GM21515 (cell line): ENCODE data around the gene ARFGEF3.
"Not testable (repeated sequence)": the region's sequence is repeated elsewhere in the genome, so short reads cannot be mapped to it uniquely, and the experiment has no call there.

ENCODE experiments used
- ATAC-seq: cut with Tn5 transposase; IDR thresholded peaks from one replicate; pipeline ENCODE4 v1.9.1; 2021; ENCODE audit not compliant: unreplicated experiment

ARFGEF3 gene

GRCh38 chr6:138341176-138341575, 179.4 kb downstream of the ARFGEF3 start:
- ATAC-seq = no peak

- no peak for ATAC-seq
These were observed 181.4 kb downstream of the ARFGEF3 start for GRCh38 chr6:138343112-138343511.

GRCh38 chr6:138345565-138346285, 184.0 kb downstream of the ARFGEF3 start:
- ATAC-seq = no peak

- ATAC-seq = no peak
These were observed 184.8 kb downstream of the ARFGEF3 start for GRCh38 chr6:138346302-138347195.

- ATAC-seq = no peak
These were observed 186.1 kb downstream of the ARFGEF3 start for GRCh38 chr6:138347864-138348263.

- no peak for ATAC-seq
These were observed 188.2 kb downstream of the ARFGEF3 start for GRCh38 chr6:138349891-138350290.

GRCh38 chr6:138357928-138358327, 196.2 kb downstream of the ARFGEF3 start:
- ATAC-seq = no peak

GRCh38 chr6:138368684-138369083, 206.9 kb downstream of the ARFGEF3 start:
- ATAC-seq = not testable (repeated sequence)

- no peak for ATAC-seq
These were observed 209.1 kb downstream of the ARFGEF3 start for GRCh38 chr6:138370631-138371451.

GRCh38 chr6:138371452-138371711, 209.6 kb downstream of the ARFGEF3 start:
- ATAC-seq = no peak

- no peak for ATAC-seq
These were observed 210.0 kb downstream of the ARFGEF3 start for GRCh38 chr6:138371720-138372119.

- ATAC-seq = no peak
These were observed 211.1 kb downstream of the ARFGEF3 start for GRCh38 chr6:138372711-138373463.

GRCh38 chr6:138374230-138374629, 212.5 kb downstream of the ARFGEF3 start:
- ATAC-seq = no peak

GRCh38 chr6:138374815-138375214, 213.1 kb downstream of the ARFGEF3 start:
- ATAC-seq = no peak

GRCh38 chr6:138377042-138377441, 215.3 kb downstream of the ARFGEF3 start:
- ATAC-seq = no peak

GRCh38 chr6:138377844-138378243, 216.1 kb downstream of the ARFGEF3 start, which contains the start of gene SMIM28:
Gene SMIM28 (plus strand): TSS chr6:138377905. CDS start chr6:138378073, 168 bp downstream.
- ATAC-seq = no peak

GRCh38 chr6:138378463-138378862, 216.7 kb downstream of the ARFGEF3 start:
- ATAC-seq = no peak

- ATAC-seq = no peak
These were observed 220.9 kb downstream of the ARFGEF3 start for GRCh38 chr6:138382498-138383265.

GRCh38 chr6:138383776-138384175, 222.0 kb downstream of the ARFGEF3 start:
- no peak for ATAC-seq

GRCh38 chr6:138386897-138387296, 225.2 kb downstream of the ARFGEF3 start:
- no peak for ATAC-seq
